Measurements from ENCODE around the gene NRL.

GRCh38 chr14:24063263-24063836 lies 51.4 kb downstream of the NRL start:
- no peak for TF ChIP-seq EZH2phosphoT487 (IDR thresholded peaks at IDR 0.05; ENCODE audit: insufficient read depth, low read depth)
- no peak for TF ChIP-seq EZH2 (IDR thresholded peaks at IDR 0.05; ENCODE audit: insufficient read depth, poor library complexity, severe bottlenecking)
